CD14-positive monocyte (primary cell): Measurements from ENCODE around the gene TSPAN10. TPM values are rescaled to one million over a fixed set of nuclear protein-coding genes. Genes with fewer than 3 reads are reported as not detected.

Experiments used
- DNase-seq, 3 donors: peaks; one replicate each; pipeline ENCODE4 v3.0.0-alpha.2; 2011 to 2022
- H2AFZ ChIP-seq: 2 replicates; pipeline ENCODE4 v1.6.0; 2012; ENCODE audit warnings: mild to moderate bottlenecking, low read depth, low read length, inconsistent platforms; ENCODE audit not compliant: insufficient read depth, poor library complexity, severe bottlenecking
- H3K27ac ChIP-seq, 2 donors: 1 replicate in 1 of 2; 2 replicates in 1 of 2; pipeline ENCODE4 v1.5.1; 2012 to 2013; ENCODE audit warnings: low read length in 2 of 2, control low read depth in 1 of 2, inconsistent platforms in 1 of 2, low read depth in 1 of 2, mild to moderate bottlenecking in 1 of 2
- H3K27me3 ChIP-seq, 2 donors: one replicate each; pipeline versions ENCODE4 v1.6.0 to v1.6.1; 2011 to 2013; ENCODE audit warnings: low read length in 2 of 2; ENCODE audit not compliant: control insufficient read depth in 2 of 2, insufficient read depth in 2 of 2
- H3K36me3 ChIP-seq, 2 donors: replicated peaks in 1 of 2; 1 replicate in 1 of 2; 2 replicates in 1 of 2; pipeline versions ENCODE4 v1.5.1 to v1.6.1; 2012 to 2013; ENCODE audit warnings: low read length in 2 of 2, control low read depth in 1 of 2, inconsistent platforms in 1 of 2, mild to moderate bottlenecking in 1 of 2; ENCODE audit not compliant: insufficient read depth in 2 of 2, control insufficient read depth in 1 of 2
- H3K4me1 ChIP-seq, 2 donors: 1 replicate in 1 of 2; 2 replicates in 1 of 2; pipeline versions ENCODE4 v1.5.1 to v1.6.1; 2012 to 2013; ENCODE audit warnings: low read length in 2 of 2, control low read depth in 1 of 2, inconsistent platforms in 1 of 2, mild to moderate bottlenecking in 1 of 2, moderate library complexity in 1 of 2; ENCODE audit not compliant: insufficient read depth in 2 of 2, control insufficient read depth in 1 of 2
- H3K4me2 ChIP-seq: replicated peaks from 2 replicates; pipeline ENCODE3; 2012; ENCODE audit warnings: low read length, moderate library complexity, mild to moderate bottlenecking; ENCODE audit not compliant: poor library complexity, severe bottlenecking; ENCODE audit errors: extremely low read depth
- H3K4me3 ChIP-seq, 3 experiments: fragments of 200-600 bp in 1 of 3; sonication (generic) in 1 of 3; replicated peaks in 1 of 3; 1 replicate in 2 of 3; 2 replicates in 1 of 3; pipeline ENCODE4 v1.5.1; 2011 to 2013; ENCODE audit warnings: low read length in 3 of 3, mild to moderate bottlenecking in 3 of 3, control low read depth in 2 of 3, low read depth in 2 of 3, inconsistent platforms in 1 of 3, moderate library complexity in 1 of 3
- H3K79me2 ChIP-seq: 2 replicates; pipeline ENCODE4 v1.6.0; 2012; ENCODE audit warnings: mild to moderate bottlenecking, control low read depth, inconsistent platforms, low read length, moderate library complexity; ENCODE audit not compliant: insufficient read depth
- H3K9ac ChIP-seq: 2 replicates; pipeline ENCODE4 v1.6.0; 2017; ENCODE audit warnings: low read length, mild to moderate bottlenecking; ENCODE audit not compliant: insufficient read depth, poor library complexity, severe bottlenecking
- H3K9me3 ChIP-seq, 2 donors: replicated peaks in 1 of 2; 1 replicate in 1 of 2; 2 replicates in 1 of 2; pipeline versions ENCODE4 v1.5.1 to v1.6.1; 2012 to 2013; ENCODE audit warnings: low read length in 2 of 2, control low read depth in 1 of 2; ENCODE audit not compliant: control insufficient read depth in 1 of 2, insufficient read depth in 1 of 2
- H4K20me1 ChIP-seq: 2 replicates; pipeline ENCODE4 v1.6.0; 2012; ENCODE audit warnings: mild to moderate bottlenecking, low read length, control low read depth, moderate library complexity; ENCODE audit not compliant: insufficient read depth
- H3K27ac Mint-ChIP-seq, 7 donors: one replicate each; pipeline ENCODE4 v1.8.0; 2020; ENCODE audit warnings: mild to moderate bottlenecking in 7 of 7, mixed read lengths in 7 of 7, moderate library complexity in 6 of 7, inconsistent platforms in 2 of 7
- H3K27me3 Mint-ChIP-seq, 3 donors: one replicate each; pipeline ENCODE4 v1.8.0; 2021 to 2022; ENCODE audit warnings: low read depth in 3 of 3, mild to moderate bottlenecking in 3 of 3, mixed read lengths in 3 of 3, moderate library complexity in 3 of 3, inconsistent platforms in 1 of 3
- H3K36me3 Mint-ChIP-seq, 2 donors: one replicate each; pipeline ENCODE4 v1.8.0; 2020; ENCODE audit warnings: mixed read lengths in 2 of 2, inconsistent platforms in 1 of 2, mild to moderate bottlenecking in 1 of 2
- H3K4me1 Mint-ChIP-seq: one replicate; pipeline ENCODE4 v1.8.0; 2020; ENCODE audit warnings: mild to moderate bottlenecking, mixed read lengths
- H3K4me3 Mint-ChIP-seq, 2 donors: one replicate each; pipeline ENCODE4 v1.8.0; 2020; ENCODE audit warnings: mild to moderate bottlenecking in 2 of 2, mixed read lengths in 2 of 2, moderate library complexity in 1 of 2
- H3K9me3 Mint-ChIP-seq, 7 donors: one replicate each; pipeline ENCODE4 v1.8.0; 2020 to 2022; ENCODE audit warnings: mixed read lengths in 7 of 7, mild to moderate bottlenecking in 6 of 7, moderate library complexity in 6 of 7, inconsistent platforms in 2 of 7
- WGBS: methylation state at CpG from one replicate; pipeline ENCODE4 v1.1.5; 2013; ENCODE audit warnings: missing lambda C conversion rate; ENCODE audit not compliant: insufficient coverage; 5-methylcytosine and 5-hydroxymethylcytosine counted together
- intact Hi-C, 2 donors: fragments of 100-400 bp; cut with micrococcal nuclease; formaldehyde crosslinking; loops; one replicate each; pipeline versions ENCODE4 v1.15.0 to v1.15.1; 2023
- polyA plus RNA-seq, 3 donors: library from polyadenylated mRNA; depleted of rRNA in 1 of 3; unstranded in 2 of 3; stranded (reverse) in 1 of 3; fragments of 300-500 nt in 2 of 3; fragments of >200 nt in 1 of 3; fragmentation: Illumina TruSeq in 2 of 3; gene quantifications; 1 replicate in 2 of 3; 2 replicates in 1 of 3; pipeline ENCODE4 v1.2.3, GENCODE V29; 2012 to 2021
- TF ChIP-seq, protein P1 (sequence below): fragments of 200-600 bp; IDR thresholded peaks from one replicate; pipeline ENCODE4 v1.8.0; 2022; ENCODE audit warnings: antibody characterized with exemption, mild to moderate bottlenecking

TSPAN10 gene
- polyA plus RNA-seq, 3 donors = not detected

DNA sequence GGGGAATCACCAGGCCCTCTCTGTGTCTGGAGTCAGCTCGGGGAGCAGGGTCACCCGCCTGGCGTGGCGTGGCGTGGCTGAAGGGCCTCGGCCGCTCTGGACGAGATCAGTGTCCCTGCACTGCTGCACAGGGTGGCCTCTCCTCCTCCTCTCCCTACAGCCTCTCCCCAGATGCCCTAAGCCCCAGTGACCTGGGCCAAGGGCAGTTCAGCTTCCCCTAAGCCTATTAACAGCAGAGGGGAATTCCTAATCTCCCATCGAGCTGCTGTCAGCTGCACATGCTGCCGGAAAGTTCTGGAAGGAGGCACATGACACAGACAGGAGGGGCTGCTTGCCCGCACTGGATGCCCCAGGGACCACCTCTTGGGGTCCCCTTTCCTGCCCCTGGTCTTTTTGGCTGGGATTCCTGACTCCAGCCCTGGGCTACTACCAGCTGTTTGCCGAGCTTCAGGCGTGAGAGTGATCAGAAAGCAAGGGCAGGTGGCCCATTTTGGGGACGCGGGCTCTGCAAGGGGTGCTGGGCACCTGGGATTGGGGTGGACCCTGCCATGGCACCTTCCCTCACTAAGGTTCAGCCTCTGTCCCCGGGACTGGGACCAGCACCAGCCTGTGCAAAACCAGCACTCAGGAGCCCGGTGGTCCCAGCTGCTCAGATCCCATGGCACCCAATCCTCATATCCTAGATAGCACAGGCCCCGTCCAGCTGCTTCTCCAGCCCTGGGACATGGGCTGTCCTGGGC lies 18.6 kb downstream of the TSPAN10 start:
- WGBS = 95% methylated on average over 17 of the region's 18 CpGs
- Mint-ChIP-seq H3K9me3 (peaks cover 0 to 1% (median 0%) of the 10 kb centered on the region in 7 donors), H3K27me3 (peaks cover 6 to 15% (median 12%) of the 10 kb centered on the region in 3 donors), H3K4me1 (peaks cover 21% of the 10 kb centered on the region), H3K36me3 (no peaks in the 10 kb centered on the region), H3K27ac (no peak overlapping the region), H3K4me3 (no peak overlapping the region)
- no peaks in the 10 kb centered on the region for H3K9me3 ChIP-seq
- H3K36me3 ChIP-seq = no peaks in the 10 kb centered on the region
- H3K4me2 ChIP-seq = no peak overlapping the region
- no peak overlapping the region for H3K27ac ChIP-seq
- H4K20me1 ChIP-seq = no peaks in the 10 kb centered on the region
- H2AFZ ChIP-seq = no peak overlapping the region
- TF ChIP-seq, protein P1, sequence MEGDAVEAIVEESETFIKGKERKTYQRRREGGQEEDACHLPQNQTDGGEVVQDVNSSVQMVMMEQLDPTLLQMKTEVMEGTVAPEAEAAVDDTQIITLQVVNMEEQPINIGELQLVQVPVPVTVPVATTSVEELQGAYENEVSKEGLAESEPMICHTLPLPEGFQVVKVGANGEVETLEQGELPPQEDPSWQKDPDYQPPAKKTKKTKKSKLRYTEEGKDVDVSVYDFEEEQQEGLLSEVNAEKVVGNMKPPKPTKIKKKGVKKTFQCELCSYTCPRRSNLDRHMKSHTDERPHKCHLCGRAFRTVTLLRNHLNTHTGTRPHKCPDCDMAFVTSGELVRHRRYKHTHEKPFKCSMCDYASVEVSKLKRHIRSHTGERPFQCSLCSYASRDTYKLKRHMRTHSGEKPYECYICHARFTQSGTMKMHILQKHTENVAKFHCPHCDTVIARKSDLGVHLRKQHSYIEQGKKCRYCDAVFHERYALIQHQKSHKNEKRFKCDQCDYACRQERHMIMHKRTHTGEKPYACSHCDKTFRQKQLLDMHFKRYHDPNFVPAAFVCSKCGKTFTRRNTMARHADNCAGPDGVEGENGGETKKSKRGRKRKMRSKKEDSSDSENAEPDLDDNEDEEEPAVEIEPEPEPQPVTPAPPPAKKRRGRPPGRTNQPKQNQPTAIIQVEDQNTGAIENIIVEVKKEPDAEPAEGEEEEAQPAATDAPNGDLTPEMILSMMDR = no peak
- peaks cover 19 to 26% of the 10 kb centered on the region in 2 donors for H3K4me1 ChIP-seq
- intact Hi-C loops = no loop called here
- no peak overlapping the region for H3K4me3 ChIP-seq
- H3K79me2 ChIP-seq = no peaks in the 10 kb centered on the region
- no peak for DNase-seq
- H3K27me3 ChIP-seq = no peaks in the 10 kb centered on the region
- H3K9ac ChIP-seq = no peak overlapping the region

DNA sequence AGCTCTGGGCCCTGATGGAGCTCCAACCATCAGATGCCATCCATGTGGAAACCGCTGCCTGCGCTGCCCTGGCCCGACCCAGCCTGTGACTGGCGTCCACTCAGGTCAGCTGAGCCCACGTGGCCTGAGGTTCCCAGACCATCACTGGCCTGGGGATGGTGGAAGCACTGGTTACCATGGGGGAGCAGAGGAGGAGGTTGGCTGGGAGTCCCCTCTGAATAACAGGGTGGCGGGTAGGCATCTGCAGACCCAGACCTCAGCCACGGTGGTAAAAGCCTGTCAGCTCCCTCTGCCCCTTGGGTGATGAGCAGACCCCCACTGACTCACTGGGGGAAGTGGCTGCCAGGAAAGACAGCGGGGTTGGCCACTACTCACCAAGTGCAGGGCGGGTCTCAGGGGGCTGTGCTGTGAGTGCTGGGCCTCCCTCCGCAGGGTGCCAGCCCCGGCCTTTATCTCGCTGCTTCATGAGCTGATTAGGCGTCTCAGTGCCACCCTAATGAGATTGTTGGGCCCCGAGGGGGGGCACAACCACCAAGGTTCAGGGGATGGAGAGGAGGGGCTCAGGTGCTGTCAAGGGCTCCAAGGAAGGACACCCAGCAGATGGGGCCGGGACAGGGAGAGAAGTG lies 19.2 kb downstream of the TSPAN10 start, which contains the start of gene PDE6G:
Gene PDE6G (minus strand): TSS at position 425 of the 626 bp plus-strand sequence. CDS start 3,237 bp downstream, outside the sequence.
- Histone ChIP-seq H3K9me3 (no peaks in the 10 kb centered on the region), H3K36me3 (no peaks in the 10 kb centered on the region), H3K4me2 (peak within 1 kb of the TSS; percentile 16), H3K4me3 (no peak within 1 kb of the TSS), H4K20me1 (no peaks in the 10 kb centered on the region), H3K79me2 (no peaks in the 10 kb centered on the region), H2AFZ (peak within 1 kb of the TSS; percentile 30), H3K4me1 (peaks cover 19 to 26% of the 10 kb centered on the region in 2 donors), H3K27ac (no peak within 1 kb of the TSS), H3K27me3 (no peaks in the 10 kb centered on the region), H3K9ac (peak within 1 kb of the TSS; percentile 8)
- Mint-ChIP-seq H3K9me3 (peaks cover 0 to 1% (median 0%) of the 10 kb centered on the region in 7 donors), H3K4me1 (peaks cover 21% of the 10 kb centered on the region), H3K4me3 (peak within 1 kb of the TSS in 1 of 2 donors; percentile 55), H3K27me3 (peaks cover 6 to 15% (median 12%) of the 10 kb centered on the region in 3 donors), H3K36me3 (no peaks in the 10 kb centered on the region), H3K27ac (peak within 1 kb of the TSS in 3 of 7 donors; percentile 20 to 37 (median 30))
- no peak for DNase-seq
- TF ChIP-seq, protein P1 = no peak
- WGBS = 89% methylated on average over 15 of the region's 15 CpGs
- intact Hi-C loops = no loop called here
